Measurements from ENCODE around the gene CACTIN. TPM values are rescaled to one million over a fixed set of nuclear protein-coding genes. Genes with fewer than 3 reads are reported as not detected.

The CACTIN gene
- total RNA-seq, 3 donors from 2014 or later (not counting 1 experiment from before 2014, with no cell fraction given): 33.6 to 42.2 (median 40.8) TPM

DNA sequence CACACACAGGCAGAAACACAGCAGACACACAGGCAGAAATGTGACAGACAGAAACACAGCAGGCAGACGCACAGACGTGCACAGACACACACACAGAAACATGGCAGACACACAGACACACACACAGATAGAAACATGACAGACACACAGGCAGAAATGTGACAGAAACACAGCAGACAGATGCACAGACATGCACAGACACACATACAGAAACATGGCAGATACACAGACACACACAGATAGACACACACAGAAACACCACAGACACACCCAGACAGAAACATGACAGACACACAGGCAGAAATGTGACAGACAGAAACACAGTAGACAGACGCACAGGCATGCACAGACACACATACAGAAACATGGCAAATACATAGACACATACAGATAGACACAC, 21.2 kb downstream of the CACTIN start:
- Histone ChIP-seq H3K36me3 (ENCODE audit: control insufficient read depth, insufficient read depth, low read length) (no peaks in the 10 kb centered on the region), H3K27me3 (ENCODE audit: control insufficient read depth, insufficient read depth, low read length) (no peaks in the 10 kb centered on the region), H3K4me1 (ENCODE audit: control insufficient read depth, insufficient read depth, low read length) (peaks cover 52% of the 10 kb centered on the region), H3K4me3 (ENCODE audit: low read length) (no peak overlapping the region), H3K27ac (ENCODE audit: low read length) (no peak overlapping the region), H3K9me3 (ENCODE audit: control insufficient read depth, insufficient read depth, low read length) (no peaks in the 10 kb centered on the region)
- TF ChIP-seq, protein P1, sequence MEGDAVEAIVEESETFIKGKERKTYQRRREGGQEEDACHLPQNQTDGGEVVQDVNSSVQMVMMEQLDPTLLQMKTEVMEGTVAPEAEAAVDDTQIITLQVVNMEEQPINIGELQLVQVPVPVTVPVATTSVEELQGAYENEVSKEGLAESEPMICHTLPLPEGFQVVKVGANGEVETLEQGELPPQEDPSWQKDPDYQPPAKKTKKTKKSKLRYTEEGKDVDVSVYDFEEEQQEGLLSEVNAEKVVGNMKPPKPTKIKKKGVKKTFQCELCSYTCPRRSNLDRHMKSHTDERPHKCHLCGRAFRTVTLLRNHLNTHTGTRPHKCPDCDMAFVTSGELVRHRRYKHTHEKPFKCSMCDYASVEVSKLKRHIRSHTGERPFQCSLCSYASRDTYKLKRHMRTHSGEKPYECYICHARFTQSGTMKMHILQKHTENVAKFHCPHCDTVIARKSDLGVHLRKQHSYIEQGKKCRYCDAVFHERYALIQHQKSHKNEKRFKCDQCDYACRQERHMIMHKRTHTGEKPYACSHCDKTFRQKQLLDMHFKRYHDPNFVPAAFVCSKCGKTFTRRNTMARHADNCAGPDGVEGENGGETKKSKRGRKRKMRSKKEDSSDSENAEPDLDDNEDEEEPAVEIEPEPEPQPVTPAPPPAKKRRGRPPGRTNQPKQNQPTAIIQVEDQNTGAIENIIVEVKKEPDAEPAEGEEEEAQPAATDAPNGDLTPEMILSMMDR (IDR thresholded peaks at IDR 0.05): no peak
- no peaks in the 10 kb centered on the region for H3K9me3 Mint-ChIP-seq
- H3K36me3 Mint-ChIP-seq: no peaks in the 10 kb centered on the region
- intact Hi-C loops (cut with micrococcal nuclease): no loop called here
- ATAC-seq (peak; percentile 14 to 21 (median 14)), DNase-seq (no peak)
- H3K4me3 Mint-ChIP-seq: no peak overlapping the region
- no peak overlapping the region for H3K27ac Mint-ChIP-seq
- peaks cover 7 to 21% of the 10 kb centered on the region in 2 donors for H3K4me1 Mint-ChIP-seq
- 24% methylated on average over 3 of the region's 3 CpGs for WGBS (ENCODE audit: insufficient coverage)
- no peaks in the 10 kb centered on the region for H3K27me3 Mint-ChIP-seq (ENCODE audit: low read depth in 2 of 2)

DNA sequence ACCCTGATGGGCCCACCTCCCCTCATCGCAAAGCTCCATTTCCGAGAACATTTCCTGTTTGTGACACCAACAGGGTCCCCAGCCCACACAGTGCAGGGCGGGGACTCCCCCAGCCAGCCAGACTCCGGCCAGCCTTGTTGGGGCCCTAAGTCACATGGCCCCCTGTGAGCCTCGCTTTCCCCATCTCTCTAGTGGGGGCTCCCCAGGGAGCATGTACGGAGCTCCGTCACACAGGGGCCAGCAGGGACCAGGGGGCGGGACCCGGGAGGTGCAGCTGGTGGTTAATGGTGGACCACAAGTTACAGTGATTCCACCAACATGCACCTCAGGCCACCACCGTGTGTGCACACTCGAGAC, 21.6 kb downstream of the CACTIN start:
- H3K27ac ChIP-seq (ENCODE audit: low read length): peak overlapping the region; percentile 47
- intact Hi-C loops (cut with micrococcal nuclease): no loop called here
- Mint-ChIP-seq H3K27me3 (ENCODE audit: low read depth in 2 of 2) (no peaks in the 10 kb centered on the region), H3K9me3 (no peaks in the 10 kb centered on the region), H3K4me3 (no peak overlapping the region), H3K27ac (no peak overlapping the region), H3K4me1 (peaks cover 7 to 21% of the 10 kb centered on the region in 2 donors), H3K36me3 (no peaks in the 10 kb centered on the region)
- H3K4me3 ChIP-seq (ENCODE audit: low read length): peak overlapping the region; percentile 14
- no peaks in the 10 kb centered on the region for H3K27me3 ChIP-seq (ENCODE audit: control insufficient read depth, insufficient read depth, low read length)
- DNase-seq (peak; percentile 34 to 56), ATAC-seq (peak; percentile 62 to 79 (median 71))
- H3K9me3 ChIP-seq (ENCODE audit: control insufficient read depth, insufficient read depth, low read length): no peaks in the 10 kb centered on the region
- H3K4me1 ChIP-seq (ENCODE audit: control insufficient read depth, insufficient read depth, low read length): peaks cover 52% of the 10 kb centered on the region
- WGBS (ENCODE audit: insufficient coverage): under 1% methylated on average over 7 of the region's 11 CpGs
- H3K36me3 ChIP-seq (ENCODE audit: control insufficient read depth, insufficient read depth, low read length): no peaks in the 10 kb centered on the region
- TF ChIP-seq, protein P1 (IDR thresholded peaks at IDR 0.05): no peak

DNA sequence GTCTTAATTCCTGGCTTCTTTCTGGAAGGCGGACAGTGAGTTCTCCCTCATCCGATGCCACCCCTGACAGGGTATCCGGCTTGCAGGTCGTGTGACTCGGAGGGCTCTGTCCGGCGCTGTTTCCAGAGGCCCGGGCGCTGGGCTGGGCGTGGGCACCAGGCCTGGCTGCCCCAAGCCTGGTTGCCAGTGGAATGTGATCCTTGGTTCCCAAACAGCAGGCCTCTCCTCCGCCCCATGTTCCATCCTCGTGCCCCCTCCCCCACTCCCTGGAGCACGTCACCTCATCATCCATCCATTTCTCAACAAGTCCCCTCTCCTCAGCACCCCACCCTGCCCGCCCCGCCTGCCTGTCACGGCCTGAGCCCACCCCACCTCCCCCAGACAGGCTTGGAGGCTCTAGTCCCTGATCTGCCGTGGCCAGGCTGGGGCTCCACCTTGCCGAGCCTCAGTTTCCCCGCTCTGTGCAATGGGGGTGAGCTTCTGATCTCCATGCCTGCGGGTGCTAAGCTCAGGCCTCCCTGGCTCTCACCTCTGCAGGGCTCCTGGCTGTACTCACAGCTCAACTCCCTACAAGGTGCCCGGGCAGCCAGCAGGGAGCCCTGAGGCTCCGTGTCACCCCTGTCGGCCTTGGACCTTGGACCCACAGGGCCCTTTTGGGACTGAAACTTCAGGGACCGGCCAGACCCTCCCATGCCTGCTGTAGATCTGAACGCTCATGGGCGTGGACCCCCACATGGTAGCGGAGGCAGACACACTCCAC, 22.2 kb downstream of the CACTIN start:
- Mint-ChIP-seq H3K4me1 (peaks cover 7 to 21% of the 10 kb centered on the region in 2 donors), H3K27ac (no peak overlapping the region), H3K27me3 (ENCODE audit: low read depth in 2 of 2) (no peaks in the 10 kb centered on the region), H3K36me3 (no peaks in the 10 kb centered on the region), H3K9me3 (no peaks in the 10 kb centered on the region), H3K4me3 (peak overlapping the region; percentile 38)
- peak overlapping the region; percentile 14 for H3K4me3 ChIP-seq (ENCODE audit: low read length)
- intact Hi-C loops (cut with micrococcal nuclease): no loop called here
- WGBS (ENCODE audit: insufficient coverage): 65% methylated on average over 27 of the region's 27 CpGs
- TF ChIP-seq, protein P1 (IDR thresholded peaks at IDR 0.05): no peak
- DNase-seq (no peak), ATAC-seq (no peak)
- H3K4me1 ChIP-seq (ENCODE audit: control insufficient read depth, insufficient read depth, low read length): peaks cover 52% of the 10 kb centered on the region
- H3K27me3 ChIP-seq (ENCODE audit: control insufficient read depth, insufficient read depth, low read length): no peaks in the 10 kb centered on the region
- H3K9me3 ChIP-seq (ENCODE audit: control insufficient read depth, insufficient read depth, low read length): no peaks in the 10 kb centered on the region
- peak overlapping the region; percentile 47 for H3K27ac ChIP-seq (ENCODE audit: low read length)
- no peaks in the 10 kb centered on the region for H3K36me3 ChIP-seq (ENCODE audit: control insufficient read depth, insufficient read depth, low read length)

Measured in natural killer cell (primary cell).